ENCODE results near the gene ALDH9A1.

Gene ALDH9A1

DNA sequence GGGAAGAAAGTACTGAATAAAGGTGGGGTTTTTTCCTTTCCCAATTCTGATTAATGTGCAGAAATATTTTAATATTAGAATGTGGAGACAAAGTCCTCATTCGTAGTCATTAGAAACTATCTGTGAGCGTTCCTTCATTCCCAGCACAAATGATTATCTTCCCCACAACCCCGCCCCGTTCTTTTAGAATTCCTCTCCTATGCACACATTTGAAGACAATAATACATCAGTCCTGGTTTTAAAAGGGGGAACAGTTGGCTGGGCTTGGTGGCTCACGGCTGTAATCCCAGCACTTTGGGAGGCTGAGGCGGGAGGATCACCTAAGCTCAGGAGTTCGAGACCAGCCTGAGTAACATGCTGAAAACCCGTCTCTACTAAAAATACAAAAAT lies 876 bp downstream of the ALDH9A1 start:
- peak; percentile 0; the same call in 1 of the 3 replicates for ATAC-seq
- TF ChIP-seq PPARA (CRISPR knock-in tag; IDR thresholded peaks at IDR 0.05; ENCODE audit: borderline replicate concordance) (no peak), ZNF8 (CRISPR knock-in tag; IDR thresholded peaks at IDR 0.05) (no peak), ZFP3 (CRISPR knock-in tag; IDR thresholded peaks at IDR 0.05) (no peak), ZNF70 (CRISPR knock-in tag; IDR thresholded peaks at IDR 0.05) (no peak), ZC3H10 (CRISPR knock-in tag; IDR thresholded peaks at IDR 0.05) (no peak), BACH2 (CRISPR knock-in tag; IDR thresholded peaks at IDR 0.05; ENCODE audit: borderline replicate concordance) (no peak), ISL1 (CRISPR knock-in tag; IDR thresholded peaks at IDR 0.05) (no peak), TCF4 (CRISPR knock-in tag; IDR thresholded peaks at IDR 0.05; ENCODE audit: borderline replicate concordance) (no peak), SNAI2 (CRISPR knock-in tag; IDR thresholded peaks at IDR 0.05) (no peak), ZNF565 (CRISPR knock-in tag; conservative IDR thresholded peaks at IDR 0.05; ENCODE audit: low read depth) (no peak), ZFP30 (CRISPR knock-in tag; IDR thresholded peaks at IDR 0.05) (no peak), ESRRG (CRISPR knock-in tag; IDR thresholded peaks at IDR 0.05) (no peak), ARNTL (CRISPR knock-in tag; IDR thresholded peaks at IDR 0.05; ENCODE audit: borderline replicate concordance, low read depth) (no peak)
- TF ChIP-seq, protein P1, sequence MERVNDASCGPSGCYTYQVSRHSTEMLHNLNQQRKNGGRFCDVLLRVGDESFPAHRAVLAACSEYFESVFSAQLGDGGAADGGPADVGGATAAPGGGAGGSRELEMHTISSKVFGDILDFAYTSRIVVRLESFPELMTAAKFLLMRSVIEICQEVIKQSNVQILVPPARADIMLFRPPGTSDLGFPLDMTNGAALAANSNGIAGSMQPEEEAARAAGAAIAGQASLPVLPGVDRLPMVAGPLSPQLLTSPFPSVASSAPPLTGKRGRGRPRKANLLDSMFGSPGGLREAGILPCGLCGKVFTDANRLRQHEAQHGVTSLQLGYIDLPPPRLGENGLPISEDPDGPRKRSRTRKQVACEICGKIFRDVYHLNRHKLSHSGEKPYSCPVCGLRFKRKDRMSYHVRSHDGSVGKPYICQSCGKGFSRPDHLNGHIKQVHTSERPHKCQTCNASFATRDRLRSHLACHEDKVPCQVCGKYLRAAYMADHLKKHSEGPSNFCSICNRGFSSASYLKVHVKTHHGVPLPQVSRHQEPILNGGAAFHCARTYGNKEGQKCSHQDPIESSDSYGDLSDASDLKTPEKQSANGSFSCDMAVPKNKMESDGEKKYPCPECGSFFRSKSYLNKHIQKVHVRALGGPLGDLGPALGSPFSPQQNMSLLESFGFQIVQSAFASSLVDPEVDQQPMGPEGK (CRISPR knock-in tag; IDR thresholded peaks at IDR 0.05; ENCODE audit: borderline replicate concordance): no peak
- TF ChIP-seq, protein P2, sequence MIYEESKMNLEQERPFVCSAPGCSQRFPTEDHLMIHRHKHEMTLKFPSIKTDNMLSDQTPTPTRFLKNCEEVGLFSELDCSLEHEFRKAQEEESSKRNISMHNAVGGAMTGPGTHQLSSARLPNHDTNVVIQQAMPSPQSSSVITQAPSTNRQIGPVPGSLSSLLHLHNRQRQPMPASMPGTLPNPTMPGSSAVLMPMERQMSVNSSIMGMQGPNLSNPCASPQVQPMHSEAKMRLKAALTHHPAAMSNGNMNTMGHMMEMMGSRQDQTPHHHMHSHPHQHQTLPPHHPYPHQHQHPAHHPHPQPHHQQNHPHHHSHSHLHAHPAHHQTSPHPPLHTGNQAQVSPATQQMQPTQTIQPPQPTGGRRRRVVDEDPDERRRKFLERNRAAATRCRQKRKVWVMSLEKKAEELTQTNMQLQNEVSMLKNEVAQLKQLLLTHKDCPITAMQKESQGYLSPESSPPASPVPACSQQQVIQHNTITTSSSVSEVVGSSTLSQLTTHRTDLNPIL (CRISPR knock-in tag; IDR thresholded peaks at IDR 0.05; ENCODE audit: low read depth): no peak
- TF ChIP-seq, protein P3, sequence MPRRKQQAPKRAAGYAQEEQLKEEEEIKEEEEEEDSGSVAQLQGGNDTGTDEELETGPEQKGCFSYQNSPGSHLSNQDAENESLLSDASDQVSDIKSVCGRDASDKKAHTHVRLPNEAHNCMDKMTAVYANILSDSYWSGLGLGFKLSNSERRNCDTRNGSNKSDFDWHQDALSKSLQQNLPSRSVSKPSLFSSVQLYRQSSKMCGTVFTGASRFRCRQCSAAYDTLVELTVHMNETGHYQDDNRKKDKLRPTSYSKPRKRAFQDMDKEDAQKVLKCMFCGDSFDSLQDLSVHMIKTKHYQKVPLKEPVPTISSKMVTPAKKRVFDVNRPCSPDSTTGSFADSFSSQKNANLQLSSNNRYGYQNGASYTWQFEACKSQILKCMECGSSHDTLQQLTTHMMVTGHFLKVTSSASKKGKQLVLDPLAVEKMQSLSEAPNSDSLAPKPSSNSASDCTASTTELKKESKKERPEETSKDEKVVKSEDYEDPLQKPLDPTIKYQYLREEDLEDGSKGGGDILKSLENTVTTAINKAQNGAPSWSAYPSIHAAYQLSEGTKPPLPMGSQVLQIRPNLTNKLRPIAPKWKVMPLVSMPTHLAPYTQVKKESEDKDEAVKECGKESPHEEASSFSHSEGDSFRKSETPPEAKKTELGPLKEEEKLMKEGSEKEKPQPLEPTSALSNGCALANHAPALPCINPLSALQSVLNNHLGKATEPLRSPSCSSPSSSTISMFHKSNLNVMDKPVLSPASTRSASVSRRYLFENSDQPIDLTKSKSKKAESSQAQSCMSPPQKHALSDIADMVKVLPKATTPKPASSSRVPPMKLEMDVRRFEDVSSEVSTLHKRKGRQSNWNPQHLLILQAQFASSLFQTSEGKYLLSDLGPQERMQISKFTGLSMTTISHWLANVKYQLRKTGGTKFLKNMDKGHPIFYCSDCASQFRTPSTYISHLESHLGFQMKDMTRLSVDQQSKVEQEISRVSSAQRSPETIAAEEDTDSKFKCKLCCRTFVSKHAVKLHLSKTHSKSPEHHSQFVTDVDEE (CRISPR knock-in tag; IDR thresholded peaks at IDR 0.05): no peak
- TF ChIP-seq, protein P4, sequence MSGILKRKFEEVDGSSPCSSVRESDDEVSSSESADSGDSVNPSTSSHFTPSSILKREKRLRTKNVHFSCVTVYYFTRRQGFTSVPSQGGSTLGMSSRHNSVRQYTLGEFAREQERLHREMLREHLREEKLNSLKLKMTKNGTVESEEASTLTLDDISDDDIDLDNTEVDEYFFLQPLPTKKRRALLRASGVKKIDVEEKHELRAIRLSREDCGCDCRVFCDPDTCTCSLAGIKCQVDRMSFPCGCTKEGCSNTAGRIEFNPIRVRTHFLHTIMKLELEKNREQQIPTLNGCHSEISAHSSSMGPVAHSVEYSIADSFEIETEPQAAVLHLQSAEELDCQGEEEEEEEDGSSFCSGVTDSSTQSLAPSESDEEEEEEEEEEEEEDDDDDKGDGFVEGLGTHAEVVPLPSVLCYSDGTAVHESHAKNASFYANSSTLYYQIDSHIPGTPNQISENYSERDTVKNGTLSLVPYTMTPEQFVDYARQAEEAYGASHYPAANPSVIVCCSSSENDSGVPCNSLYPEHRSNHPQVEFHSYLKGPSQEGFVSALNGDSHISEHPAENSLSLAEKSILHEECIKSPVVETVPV (CRISPR knock-in tag; IDR thresholded peaks at IDR 0.05): no peak

DNA sequence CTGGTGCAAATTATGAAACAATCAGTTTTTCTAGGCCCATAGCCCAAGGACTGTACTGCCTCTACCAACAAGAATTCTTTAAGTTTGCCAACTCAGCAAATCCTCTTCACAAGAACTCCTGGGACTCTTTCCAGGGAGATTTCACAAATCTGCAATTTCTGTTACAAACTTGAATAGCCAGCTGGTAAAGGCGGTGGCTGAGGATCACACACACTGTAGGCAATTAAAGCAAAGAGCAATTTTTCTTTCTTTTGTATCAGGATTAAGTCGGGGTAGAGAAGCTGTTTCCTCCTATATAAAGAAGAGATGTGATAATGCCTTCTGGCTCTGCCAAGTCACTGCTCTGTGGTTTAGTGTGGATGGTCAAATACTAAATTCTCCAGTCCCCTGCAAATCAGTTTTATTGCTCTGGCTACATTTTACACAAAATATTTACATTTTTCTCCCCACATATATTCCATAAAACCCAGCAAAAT lies 1.7 kb downstream of the ALDH9A1 start:
- ATAC-seq: no peak
- TF ChIP-seq PPARA (CRISPR knock-in tag; IDR thresholded peaks at IDR 0.05; ENCODE audit: borderline replicate concordance) (no peak), ZFP30 (CRISPR knock-in tag; IDR thresholded peaks at IDR 0.05) (no peak), ARNTL (CRISPR knock-in tag; IDR thresholded peaks at IDR 0.05; ENCODE audit: borderline replicate concordance, low read depth) (no peak), ZC3H10 (CRISPR knock-in tag; IDR thresholded peaks at IDR 0.05) (no peak), ZNF8 (CRISPR knock-in tag; IDR thresholded peaks at IDR 0.05) (no peak), TOX (CRISPR knock-in tag; IDR thresholded peaks at IDR 0.05; ENCODE audit: borderline replicate concordance) (no peak), ZNF70 (CRISPR knock-in tag; IDR thresholded peaks at IDR 0.05) (no peak), ZNF565 (CRISPR knock-in tag; conservative IDR thresholded peaks at IDR 0.05; ENCODE audit: low read depth) (no peak)
- TF ChIP-seq, protein P5, sequence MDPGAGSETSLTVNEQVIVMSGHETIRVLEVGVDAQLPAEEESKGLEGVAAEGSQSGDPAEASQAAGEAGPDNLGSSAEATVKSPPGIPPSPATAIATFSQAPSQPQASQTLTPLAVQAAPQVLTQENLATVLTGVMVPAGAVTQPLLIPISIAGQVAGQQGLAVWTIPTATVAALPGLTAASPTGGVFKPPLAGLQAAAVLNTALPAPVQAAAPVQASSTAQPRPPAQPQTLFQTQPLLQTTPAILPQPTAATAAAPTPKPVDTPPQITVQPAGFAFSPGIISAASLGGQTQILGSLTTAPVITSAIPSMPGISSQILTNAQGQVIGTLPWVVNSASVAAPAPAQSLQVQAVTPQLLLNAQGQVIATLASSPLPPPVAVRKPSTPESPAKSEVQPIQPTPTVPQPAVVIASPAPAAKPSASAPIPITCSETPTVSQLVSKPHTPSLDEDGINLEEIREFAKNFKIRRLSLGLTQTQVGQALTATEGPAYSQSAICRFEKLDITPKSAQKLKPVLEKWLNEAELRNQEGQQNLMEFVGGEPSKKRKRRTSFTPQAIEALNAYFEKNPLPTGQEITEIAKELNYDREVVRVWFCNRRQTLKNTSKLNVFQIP (CRISPR knock-in tag; IDR thresholded peaks at IDR 0.05; ENCODE audit: borderline replicate concordance, low read depth): no peak
- TF ChIP-seq, protein P3 (CRISPR knock-in tag; IDR thresholded peaks at IDR 0.05): no peak
